ENCODE measurements around the gene ATP8B4.

The ATP8B4 gene

DNA sequence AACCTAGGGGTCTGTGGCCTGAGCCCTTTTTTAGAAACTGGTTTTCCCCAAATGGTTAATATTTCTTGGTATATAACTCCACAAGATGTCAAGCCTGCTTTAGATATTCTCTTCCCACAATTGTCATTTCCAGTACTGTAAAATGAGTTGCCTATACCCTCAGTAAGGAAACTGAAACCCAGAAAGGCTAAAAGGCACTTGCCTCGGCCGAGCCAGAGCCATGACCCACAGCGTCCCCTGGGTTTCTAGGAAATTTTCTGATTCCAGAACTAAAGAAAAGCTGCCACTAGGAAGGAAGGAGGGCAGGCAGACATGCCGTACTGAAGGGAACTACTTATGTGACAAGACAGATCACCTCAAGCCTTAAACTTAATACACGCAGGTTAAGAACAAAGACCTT, 59.1 kb downstream of the ATP8B4 start:
- DNase-seq = no peak

DNA sequence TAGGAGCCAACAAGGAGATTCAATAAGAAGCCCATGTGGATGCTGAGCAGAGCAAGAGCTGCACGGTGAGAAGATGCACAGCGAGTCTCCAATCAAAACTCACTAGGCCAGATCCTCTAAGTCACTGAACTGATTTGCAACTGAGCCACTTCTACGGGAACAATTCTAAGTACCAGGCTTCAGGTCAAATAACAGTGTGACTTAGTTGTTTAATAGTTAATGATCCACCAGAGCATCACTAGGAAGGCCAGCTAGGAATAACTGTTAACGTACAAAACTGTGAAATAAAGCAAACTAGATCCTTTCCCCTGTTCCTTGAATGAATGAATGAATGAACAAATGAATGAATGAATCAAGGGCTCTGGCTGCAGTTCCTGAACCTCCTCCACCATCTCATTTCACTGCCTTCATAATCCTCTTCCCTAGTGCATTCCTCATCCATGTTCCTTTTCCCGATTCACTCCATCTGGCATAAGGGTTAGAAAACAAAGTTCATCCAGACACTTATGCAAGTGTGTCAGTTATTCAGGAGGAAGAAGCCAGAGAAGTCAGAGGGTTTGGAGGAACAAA, 59.7 kb downstream of the ATP8B4 start:
- no peak for DNase-seq

DNA sequence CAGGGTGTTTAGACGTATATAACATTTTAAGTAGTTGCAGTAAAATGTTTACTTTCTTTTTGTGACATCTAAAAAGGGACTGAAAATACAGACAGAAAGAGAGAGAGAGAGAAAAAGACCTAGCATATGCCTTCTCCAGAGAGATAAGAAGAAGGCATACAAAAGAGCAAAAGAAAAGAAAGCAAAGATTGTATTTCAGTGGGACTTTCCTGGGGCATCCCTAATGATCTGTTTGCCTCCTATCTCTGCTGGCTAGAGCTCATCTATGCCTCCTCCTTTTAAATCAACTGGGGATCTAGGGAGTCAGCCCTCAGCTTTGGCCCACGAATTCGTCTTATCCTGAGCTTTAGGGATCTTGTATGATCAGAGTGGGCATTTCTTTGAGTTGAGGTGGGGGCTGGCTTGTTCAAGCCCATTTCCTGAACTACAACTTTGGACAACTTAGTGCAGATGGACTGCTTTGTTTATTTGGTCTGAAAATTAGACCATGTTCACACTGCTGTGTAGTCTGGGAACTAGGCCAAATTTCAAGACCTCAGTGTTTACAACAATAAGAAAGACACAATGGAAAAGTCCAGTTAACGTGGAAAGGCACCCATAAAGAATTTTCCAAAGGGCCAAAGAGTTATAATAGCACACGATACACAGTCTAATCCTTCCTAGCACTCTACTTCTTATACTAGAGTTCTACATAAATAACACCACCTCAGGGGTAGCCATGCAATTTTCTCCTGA, 61.0 kb downstream of the ATP8B4 start:
- no peak for DNase-seq

DNA sequence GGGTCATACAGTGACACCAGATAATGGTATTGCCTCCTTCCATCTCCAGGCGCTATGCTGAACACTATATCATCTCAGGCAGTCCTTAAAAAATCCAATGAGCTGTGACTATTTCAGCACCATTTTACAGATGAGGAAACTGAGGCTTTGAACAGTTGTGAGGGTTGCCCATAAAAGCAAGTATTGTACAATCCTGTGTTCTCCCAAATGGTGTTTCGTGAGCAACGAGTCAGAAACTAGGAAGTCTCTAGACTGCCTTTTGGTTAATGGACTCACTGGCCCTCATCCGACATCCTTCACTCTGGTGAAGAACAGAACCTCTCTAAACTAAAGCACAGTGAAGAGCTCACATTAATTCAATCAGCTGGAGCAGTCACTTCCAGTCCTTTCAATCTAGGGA, 61.8 kb downstream of the ATP8B4 start:
- DNase-seq = no peak

DNA sequence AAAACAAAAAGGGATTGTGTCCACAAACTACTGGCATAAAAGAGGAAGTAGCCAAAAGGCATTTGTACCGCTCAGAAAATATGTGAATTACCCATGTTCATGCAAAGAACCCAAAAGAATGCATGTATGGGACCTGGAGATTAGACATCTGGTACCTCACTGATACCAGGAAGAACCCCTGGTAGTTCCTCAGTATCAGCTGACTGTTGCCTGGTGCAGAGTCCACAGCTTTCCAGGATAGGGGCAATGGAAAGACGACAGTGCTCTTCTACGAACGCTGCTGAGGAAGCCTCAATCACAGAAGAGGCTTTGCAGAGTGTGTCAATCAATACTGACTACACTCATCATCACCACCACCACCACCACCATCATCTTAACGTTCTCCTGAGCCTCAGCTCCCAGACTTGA, 63.3 kb downstream of the ATP8B4 start:
- no peak for DNase-seq

DNA sequence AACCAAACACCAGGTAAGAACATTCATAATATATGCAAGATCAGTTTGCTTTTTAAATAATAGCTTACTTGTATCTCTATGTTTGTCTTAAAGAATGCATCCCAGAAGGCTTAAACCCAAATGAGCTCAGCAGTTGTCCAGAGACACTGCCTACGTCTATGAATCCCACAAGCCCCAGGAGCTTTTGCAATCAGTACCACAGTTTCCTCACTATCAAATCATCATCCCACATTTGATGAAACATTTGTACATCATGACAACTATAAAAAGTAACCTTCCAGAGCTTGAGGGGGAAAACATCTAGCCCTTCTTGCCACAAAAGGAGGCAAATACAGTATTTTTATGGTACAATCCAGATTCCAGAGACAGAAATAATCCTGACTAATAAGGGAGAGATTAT, 63.7 kb downstream of the ATP8B4 start:
- DNase-seq = no peak

DNA sequence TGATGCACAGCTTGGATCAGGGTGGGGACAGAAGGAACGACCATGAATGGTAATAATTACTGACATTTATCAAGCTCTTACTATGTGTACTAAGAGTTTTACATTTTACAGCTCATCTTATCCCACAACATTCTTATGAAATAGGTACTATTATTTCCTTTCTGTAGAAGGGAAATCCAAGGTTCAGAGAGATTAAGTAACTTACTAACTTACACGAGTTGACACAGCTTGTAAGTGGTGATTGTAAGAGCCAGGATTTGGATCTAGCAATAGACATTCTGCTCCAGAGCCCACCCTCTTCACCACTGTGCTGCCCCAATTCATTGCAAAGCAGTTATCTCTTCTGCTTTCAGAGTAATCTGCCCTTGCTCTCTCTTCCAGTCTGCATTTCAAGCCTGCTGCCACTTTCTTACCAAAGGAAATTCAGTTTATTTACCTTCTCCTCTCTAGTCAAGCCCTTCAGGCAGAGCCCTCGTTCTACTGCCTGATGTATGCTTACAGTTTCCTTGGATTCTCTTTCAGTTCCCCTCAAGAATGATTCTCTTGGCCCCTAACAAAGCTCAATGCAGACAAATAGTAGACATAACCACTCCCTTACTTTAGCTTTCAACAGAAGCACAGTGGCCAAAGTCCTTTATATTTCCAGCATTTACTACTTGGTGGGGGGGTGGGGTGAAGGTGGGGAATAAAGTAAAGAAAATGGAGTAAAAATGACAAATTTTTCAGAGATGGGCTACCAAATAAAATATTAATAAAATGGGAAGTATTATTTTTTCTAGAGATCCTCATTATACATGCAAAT, 65.8 kb downstream of the ATP8B4 start:
- no peak for DNase-seq

DNA sequence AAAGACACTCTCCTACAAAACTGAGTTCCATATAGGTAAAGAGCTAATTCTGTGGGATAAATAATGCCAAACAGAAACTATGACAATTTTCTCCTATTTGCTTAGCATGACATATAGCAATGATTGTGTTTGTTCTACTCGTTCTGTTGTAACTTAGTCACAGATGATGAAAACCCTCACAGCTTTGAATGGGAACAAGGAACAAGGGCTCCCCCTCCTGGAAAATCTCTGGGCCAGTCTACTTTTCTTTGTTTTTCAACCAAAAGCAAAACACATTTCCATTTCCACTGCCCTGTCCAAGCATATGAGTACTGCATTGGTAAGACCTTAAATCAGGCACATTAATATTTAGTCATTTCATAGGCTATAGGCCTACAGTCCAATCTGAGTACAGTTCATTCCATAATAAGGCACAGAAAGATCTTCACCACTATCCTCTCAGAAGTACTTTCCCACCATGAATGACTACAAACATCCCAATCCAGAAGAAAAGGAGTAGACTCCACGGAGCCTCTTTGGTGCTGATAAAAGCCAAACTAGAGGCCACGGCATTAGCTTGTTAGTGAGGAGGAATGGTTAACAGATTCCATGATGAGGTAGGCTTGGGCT, 67.1 kb downstream of the ATP8B4 start:
- peak; percentile 31 for DNase-seq

DNA sequence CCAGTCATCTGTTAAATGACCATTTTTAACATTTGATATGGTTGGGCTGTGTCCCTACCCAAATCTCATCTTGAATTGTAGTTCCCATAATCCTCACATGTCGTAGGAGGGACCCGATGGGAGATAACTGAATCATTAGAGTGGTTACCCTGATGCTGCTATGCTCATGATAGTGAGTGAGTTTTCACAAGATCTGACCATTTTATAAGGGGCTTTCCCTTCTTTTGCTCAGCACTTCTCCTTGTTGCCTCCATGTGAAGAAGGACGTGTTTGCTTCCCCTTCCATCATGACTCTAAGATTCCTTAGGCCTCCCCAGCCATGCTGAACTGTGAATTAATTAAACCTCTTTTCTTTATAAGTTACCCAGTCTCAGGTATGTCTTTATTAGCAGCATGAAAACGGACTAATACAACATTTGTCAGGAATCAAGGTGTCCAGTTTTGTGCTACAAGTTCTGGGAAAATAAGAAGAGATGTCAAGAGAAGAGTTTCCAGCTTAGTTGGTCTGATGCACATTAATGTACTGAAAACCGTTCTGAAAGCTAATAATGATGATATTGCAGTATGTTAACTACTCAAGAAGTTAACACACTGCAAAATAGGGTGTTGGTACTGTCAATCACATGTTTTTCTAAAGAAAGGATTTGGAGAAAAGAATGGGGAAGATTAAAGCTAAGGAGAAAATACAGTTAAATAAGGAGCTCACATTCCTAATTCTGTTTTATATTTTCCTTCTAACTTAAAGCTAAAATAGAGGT, 67.9 kb downstream of the ATP8B4 start:
- DNase-seq = no peak

DNA sequence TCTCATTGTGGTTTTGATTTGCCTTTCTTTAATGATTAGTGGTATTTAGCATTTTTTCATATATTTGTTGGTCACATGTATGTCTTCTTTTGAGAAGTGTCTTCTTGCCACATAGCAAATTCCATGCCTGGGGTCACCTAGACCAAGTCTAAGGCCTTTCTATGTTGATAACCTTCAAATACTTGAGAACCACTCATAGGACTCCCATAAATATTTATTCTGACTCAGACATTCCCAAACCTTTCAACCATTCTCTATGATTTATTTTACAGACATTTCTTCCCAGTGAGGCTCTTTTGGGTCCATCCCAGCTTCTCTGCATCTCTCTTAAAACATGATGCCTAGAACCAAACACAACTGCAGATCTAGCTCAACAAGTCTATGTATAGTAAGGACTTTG, 69.2 kb downstream of the ATP8B4 start:
- no peak for DNase-seq

DNA sequence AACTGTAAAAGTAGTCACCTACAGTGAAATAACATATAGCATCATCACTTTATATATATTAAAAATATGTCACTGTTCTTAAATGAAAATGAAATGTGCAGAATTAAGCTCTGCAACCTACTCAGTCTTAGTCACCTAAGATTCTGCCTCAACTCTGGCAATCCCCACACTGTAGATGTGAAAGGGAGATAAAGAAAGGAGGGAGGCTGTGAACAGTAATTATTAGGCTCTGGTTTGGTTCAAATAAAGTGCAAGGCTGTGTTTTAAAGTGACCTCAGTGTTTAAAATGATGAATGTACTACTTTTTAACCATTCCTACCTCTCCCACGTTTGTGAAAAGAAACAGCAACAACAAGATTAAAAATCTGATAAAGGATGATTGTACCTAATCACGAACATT, 72.2 kb downstream of the ATP8B4 start:
- no peak for DNase-seq

DNA sequence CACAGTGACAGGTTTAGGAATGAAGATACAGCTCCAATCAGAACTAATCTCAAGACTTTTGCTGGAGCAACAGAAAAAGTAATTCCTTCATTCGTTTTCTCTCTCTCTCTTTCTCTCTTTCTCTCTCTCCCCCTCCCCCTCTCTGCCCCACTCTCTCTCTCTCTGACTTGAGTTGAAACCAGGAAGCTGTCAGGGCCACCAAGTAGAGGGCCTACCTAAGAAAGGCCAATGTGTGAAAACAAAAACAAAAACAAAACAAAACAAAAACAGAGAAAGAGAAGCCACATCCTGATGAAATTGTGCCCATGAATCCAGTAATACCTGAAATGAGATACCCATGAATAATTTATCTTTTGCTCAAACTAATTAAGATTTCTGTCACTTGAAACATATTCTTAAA, 72.9 kb downstream of the ATP8B4 start:
- DNase-seq = no peak

DNA sequence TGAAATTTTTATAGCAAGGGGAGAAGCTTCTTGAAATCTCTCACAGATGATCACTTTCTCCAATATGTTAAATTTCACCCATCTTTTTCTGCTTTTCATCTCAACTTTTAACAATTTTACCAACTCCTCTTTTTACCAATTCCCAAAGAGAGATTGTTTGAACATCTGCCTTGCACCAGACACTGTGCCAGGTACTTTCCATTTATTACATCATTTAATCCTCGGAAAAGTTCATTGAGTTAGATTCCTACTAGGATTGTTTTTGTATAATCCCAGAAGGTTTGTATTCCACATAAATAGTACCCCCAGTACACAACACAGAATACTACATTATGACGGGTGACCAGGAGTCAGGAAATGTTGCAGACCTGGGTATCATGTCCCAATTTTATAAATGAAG, 74.1 kb downstream of the ATP8B4 start:
- no peak for DNase-seq

DNA sequence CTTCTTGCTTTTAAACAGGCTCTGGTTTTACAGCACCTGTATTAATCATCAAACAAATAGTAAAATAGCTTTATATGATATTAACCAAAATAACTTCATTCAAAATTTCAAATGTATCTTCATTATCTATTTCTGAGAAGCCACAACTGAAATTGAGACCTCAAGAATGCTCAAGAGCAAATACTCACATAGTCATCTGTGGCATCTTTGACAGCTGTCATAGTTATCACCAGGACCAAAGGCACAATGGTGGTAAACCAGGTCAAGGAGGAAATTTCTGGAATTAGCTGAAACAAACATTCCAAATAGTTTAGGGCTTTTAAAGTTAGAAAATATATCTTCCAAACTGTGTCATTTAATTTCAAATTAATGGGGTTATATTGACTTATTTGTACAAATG, 74.6 kb downstream of the ATP8B4 start:
- DNase-seq = no peak

DNA sequence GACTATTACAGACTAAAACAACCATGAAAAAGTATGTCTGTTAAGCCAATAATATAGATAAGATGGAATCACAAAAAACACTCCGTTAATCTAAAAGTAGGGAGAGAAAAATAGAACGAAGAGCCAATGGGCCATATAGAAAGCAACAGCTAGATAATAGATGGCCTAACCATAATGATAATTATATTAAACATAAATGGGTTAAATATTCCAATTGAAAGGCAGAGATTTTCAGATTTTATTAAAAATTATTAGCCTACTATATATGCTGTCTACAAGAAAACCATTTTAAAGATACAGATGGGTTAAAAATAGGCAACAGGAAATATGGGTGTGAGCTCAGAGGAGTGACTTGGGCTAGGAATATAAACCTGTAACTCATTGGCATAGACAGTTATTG, 76.3 kb downstream of the ATP8B4 start:
- no peak for DNase-seq

DNA sequence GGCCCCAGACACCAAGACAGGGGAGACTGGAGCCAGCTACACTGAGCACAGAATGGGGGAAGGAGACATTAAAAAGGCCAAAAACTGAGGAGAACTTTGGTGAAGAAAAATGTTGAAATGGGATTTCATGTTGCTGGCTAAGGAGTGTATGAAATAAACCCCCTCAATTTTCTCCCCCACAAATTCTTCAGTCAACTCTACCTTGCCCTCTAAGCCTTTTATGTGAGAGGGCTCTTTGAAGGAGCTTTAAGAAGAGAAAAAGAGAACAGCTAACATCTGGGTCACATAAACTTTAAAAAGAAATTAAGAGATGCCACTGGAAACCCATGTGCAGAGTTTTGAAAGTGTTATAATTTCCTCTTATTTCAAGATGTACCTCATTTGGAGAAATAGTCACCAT, 88.6 kb downstream of the ATP8B4 start:
- no peak for DNase-seq

DNA sequence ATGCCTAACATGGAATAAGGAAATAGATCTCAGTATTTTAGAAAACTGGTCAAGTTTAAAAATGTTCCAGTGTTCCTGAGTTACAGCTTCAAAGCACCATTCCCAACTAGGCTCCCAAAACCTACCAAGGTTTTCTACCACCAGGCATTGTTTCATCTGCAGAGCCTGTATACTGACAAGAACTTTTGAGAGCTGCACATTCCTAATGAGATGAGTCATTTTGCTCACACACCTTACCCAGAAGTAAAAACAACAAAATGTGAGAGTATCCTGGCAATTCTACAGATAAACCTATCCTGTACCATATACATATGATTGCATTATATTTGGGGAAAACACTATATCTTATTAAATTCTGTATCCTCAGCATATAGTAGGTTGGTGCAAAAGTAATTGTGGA, 90.7 kb downstream of the ATP8B4 start:
- no peak for DNase-seq

DNA sequence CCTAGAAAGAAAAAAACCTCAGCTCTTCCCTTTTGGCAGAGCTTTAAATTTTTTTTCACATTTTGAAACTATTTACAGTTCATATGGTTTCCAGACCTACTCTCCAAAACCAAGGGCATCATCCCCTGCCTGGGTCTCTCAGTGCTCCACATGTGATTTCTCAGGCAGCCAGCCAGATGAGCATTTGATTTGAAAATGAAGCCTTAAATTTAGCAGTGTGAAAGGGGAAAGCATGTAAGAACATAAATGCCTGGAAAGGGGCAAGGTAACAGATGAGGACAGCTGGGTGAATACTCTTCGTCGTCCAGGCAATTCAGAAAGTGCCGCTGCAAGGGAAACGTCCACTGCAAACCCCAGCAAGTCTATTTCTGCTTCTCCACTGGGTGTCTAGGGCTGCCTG, 94.8 kb downstream of the ATP8B4 start:
- DNase-seq = no peak

DNA sequence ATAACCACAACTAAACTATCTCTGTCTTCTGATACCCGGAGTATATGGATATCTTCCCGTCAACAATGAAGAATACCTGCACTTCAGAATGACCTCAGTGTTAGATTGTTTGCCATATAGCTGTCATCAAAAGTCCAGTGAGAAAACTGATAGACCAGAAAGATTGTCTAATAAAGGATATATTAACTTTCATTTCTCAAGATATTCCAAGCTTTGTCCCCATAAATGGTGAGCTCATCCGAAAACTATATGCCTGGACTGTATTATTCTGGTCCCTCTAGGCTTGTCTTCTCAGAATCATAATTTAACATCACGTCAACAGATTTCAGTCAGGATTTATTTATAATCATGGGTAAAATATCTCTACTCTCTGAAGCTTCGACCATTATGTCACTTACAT, 100.5 kb downstream of the ATP8B4 start:
- DNase-seq = no peak

DNA sequence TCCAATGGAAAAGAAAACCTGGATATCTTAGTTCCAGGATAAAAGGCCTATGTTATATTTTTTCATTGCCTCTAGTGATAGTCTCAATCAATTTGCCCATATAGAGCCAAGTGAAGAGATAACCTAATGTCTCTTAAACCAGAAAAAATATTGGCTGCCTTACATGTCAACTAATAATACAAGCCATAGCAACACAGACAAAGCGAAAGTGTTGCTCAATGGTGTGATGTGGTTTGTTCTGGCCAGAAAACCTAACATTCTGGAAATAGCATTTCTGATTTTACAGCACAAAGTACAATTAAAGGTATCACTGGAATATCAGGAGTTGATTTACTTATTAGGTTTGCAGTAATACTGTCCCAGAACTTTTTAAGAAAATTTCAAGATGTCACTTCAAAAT, 101.5 kb downstream of the ATP8B4 start:
- DNase-seq = no peak

DNA sequence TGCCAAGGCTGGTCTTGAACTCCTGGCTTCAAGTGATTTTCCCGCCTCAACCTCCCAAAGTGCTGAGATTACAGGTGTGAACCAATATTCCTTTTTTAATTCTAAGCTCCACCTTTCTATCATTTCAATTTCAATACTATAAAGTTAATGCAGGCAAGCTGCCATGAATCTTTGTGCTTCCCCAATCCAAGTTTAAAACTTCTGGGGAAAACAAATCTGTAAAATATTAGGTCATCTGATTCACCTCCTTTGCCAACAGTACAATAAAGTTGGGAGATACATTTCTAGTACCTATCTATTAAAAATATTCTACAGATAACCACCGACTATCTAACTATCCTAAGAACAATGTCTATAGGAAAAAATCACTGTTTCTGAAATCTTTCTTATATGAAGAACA, 102.1 kb downstream of the ATP8B4 start:
- no peak for DNase-seq

DNA sequence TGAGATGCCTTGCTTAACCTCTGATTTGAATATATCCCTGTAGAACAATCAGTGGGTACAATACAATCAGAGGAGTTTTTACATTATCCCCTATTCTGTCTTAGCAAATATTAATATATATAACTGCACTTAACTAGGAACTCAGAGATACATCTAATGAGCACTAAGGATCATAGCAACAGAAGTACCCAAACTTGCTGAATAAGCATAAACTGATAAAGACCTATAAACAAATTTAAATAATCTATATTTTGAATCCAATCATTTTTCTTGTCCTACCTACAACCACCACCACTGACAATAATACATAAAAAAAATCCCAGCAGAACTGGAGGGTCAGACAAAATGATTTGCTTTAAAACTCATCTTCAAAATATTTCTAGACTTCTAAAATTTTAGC, 106.2 kb downstream of the ATP8B4 start:
- DNase-seq = no peak

DNA sequence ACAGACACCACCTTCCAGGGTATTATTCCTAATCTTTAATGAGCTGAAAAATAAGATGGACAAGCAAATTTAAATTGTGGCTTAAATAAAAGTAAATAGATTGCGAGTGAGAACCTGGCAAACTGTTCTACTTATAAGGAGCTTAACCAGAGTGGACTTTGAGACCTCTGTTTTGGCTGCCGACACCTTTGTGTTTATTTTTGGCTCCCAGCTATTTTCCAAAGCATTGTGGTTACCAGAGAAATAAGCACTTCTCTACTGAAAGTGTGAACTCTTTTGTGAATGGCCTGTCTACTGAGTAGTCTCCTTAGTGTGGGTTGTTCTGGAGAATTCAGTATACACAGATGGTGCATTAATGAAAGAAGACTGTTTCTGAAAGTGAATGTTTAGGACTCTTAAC, 109.4 kb downstream of the ATP8B4 start:
- no peak for DNase-seq

All from stimulated activated CD8-positive, alpha-beta memory T cell treated with anti-CD3 and anti-CD28 coated beads, Interleukin-4, amount 100 ng/mL, for 48 hours (primary cell).